AG04449 (cell line): ENCODE data around the gene ADAP1.

ENCODE experiments used
- CTCF ChIA-PET: fragments of 350-600 bp; formaldehyde crosslinking; extraction: SDS; loops from one replicate; lab custom pipeline; 2021; ENCODE audit warnings: antibody characterized with exemption; lab: Yijun Ruan, JAX
- POLR2A ChIA-PET: fragments of 400-600, 350-600 bp; formaldehyde crosslinking; extraction: SDS; loops from one replicate; lab custom pipeline; 2020; ENCODE audit warnings: antibody characterized with exemption, inconsistent platforms; lab: Yijun Ruan, JAX
- DNase-seq: peaks from one replicate; pipeline ENCODE4 v3.0.0-alpha.2; 2010; ENCODE audit warnings: low read depth, low spot score
- H3K4me3 ChIP-seq: 2 replicates; pipeline ENCODE4 v1.5.1; 2011; ENCODE audit warnings: low read depth, mild to moderate bottlenecking, control low read depth, low read length
- TF ChIP-seq, protein P1 (sequence below): IDR thresholded peaks from one replicate; pipeline ENCODE4 v1.5.1; 2011; ENCODE audit warnings: mild to moderate bottlenecking, moderate library complexity, low read length, control low read depth, inconsistent platforms; ENCODE audit not compliant: insufficient read depth; ENCODE audit errors: missing control alignments

The ADAP1 gene

GRCh38 chr7:953547-954327 is 743 bp downstream of the ADAP1 start:
- no peak for DNase-seq
- TF ChIP-seq, protein P1, sequence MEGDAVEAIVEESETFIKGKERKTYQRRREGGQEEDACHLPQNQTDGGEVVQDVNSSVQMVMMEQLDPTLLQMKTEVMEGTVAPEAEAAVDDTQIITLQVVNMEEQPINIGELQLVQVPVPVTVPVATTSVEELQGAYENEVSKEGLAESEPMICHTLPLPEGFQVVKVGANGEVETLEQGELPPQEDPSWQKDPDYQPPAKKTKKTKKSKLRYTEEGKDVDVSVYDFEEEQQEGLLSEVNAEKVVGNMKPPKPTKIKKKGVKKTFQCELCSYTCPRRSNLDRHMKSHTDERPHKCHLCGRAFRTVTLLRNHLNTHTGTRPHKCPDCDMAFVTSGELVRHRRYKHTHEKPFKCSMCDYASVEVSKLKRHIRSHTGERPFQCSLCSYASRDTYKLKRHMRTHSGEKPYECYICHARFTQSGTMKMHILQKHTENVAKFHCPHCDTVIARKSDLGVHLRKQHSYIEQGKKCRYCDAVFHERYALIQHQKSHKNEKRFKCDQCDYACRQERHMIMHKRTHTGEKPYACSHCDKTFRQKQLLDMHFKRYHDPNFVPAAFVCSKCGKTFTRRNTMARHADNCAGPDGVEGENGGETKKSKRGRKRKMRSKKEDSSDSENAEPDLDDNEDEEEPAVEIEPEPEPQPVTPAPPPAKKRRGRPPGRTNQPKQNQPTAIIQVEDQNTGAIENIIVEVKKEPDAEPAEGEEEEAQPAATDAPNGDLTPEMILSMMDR = no peak
- peak overlapping the region; percentile 41 for H3K4me3 ChIP-seq
- POLR2A ChIA-PET = interaction anchor here (0.6 kb wide), 1 partner anchor 40 kb away, joined by 3 read pairs; no protein-coding TSS in a partner anchor
- CTCF ChIA-PET = interaction anchor here (0.6 kb wide), 1 partner anchor 82 kb away, joined by 3 read pairs; no protein-coding TSS in a partner anchor

DNA sequence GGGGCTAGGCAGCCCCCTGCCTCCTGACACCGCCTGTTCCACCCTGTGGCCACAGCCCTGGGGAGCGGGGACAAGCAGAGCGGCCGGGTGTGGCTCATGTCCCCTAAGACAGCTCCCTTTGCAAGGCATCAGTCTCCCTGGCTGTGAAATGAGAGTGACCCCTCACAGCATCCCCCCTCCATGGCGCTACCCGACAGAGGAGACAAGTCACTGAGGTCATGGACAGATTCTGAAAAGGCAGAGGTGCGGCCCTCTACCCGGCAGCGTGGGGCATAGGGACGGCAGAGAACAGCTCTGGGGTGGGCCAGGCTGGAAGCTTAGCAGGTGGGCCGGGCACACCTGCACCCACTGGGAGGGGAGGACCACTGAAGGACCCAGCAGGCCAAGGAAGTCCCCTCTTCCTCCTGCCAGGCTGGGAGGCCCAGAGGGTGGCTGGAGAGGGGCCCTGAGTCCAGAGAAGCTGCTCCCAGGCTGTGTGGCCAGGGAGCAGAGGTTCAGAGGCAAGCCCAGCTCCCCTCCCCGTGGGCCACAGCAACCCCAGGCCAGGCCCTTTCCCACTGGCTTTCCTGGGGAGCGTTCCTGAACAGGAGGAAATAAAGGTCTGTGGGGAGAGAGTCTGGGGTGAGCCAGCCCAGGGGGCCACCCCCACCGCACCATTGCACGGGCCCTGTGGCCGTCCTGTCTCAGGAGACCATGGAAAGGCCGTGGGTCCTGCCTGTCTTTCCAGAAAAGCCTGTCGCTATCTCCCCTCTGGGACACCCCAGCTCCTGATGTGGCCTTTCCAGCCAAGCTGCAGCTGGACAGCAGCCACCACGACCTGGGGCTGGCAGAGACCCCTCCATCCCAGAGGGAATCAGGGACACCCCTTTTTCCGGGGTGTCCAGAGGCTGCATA is 1.7 kb downstream of the ADAP1 start:
- CTCF ChIA-PET = interaction anchor here (0.6 kb wide), 1 partner anchor 379 kb away, joined by 3 read pairs; no protein-coding TSS in a partner anchor
- POLR2A ChIA-PET = no interaction called here
- DNase-seq = no peak
- no peak overlapping the region for H3K4me3 ChIP-seq
- TF ChIP-seq, protein P1 = no peak

GRCh38 chr7:951881-952547 is 2.5 kb downstream of the ADAP1 start:
- ChIA-PET POLR2A (interaction anchor here (0.5 kb wide), 1 partner anchor 51 kb away, joined by 5 read pairs; no protein-coding TSS in a partner anchor), CTCF (interaction anchor here (0.6 kb wide), 1 partner anchor 380 kb away, joined by 3 read pairs; no protein-coding TSS in a partner anchor)
- H3K4me3 ChIP-seq = no peak overlapping the region
- TF ChIP-seq, protein P1 = no peak
- DNase-seq = no peak

GRCh38 chr7:949021-949934 is 5.2 kb downstream of the ADAP1 start:
- DNase-seq = no peak
- ChIA-PET POLR2A (no interaction called here), CTCF (no interaction called here)
- no peak overlapping the region for H3K4me3 ChIP-seq
- TF ChIP-seq, protein P1 = no peak

DNA sequence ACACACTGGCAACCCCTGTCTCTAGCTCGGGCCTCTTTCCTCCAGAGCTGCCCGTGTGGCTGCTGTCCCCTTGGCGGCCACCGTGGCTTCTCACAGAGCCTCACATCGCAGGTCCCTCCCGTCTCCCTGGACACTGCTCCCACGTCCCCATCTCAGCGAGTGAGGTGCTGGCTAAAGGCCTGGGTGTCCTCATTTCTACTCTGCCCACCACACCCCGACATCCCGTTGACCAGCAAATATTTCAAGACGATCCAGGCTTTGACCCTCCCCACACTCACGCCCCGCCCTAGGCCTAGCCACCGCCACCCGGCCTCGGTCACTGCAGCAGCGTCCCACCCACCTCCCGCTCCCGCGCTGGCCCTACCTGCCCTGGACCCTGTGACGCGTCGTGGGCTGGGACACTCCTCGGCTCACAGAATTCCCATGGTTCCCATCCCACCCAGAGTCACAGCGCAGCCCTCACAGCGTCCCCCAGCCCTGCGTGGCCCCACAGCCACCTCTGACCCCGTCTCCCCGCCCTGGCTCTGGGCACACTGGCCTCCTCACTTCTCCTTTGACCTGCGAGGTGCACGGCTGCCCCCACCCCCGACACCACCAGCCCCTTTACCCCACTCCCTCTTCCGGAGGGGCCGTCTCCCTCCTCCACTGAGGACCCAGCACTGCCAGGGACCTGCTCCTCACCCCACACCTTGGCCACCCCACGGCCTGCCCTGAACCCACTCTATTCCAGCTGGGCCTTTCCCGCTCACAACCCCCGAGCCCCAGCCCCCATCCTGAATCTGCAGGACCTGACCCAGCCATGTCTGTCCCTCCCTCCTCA is 6.9 kb downstream of the ADAP1 start:
- CTCF ChIA-PET = no interaction called here
- no peak for DNase-seq
- H3K4me3 ChIP-seq = no peak overlapping the region
- POLR2A ChIA-PET = no interaction called here
- TF ChIP-seq, protein P1 = no peak
